Stimulated activated naive CD8-positive, alpha-beta T cell treated with anti-CD3 and anti-CD28 coated beads, Interleukin-15, Interleukin-2, amounts not matched to agents 100 ng/mL and 50 ng/mL, for 24 hours (primary cell): Measurements from ENCODE around the gene LENG9.
"Not testable (repeated sequence)": the region's sequence is repeated elsewhere in the genome, so short reads cannot be mapped to it uniquely, and the experiment has no call there.

Experiments
- H3K27ac Mint-ChIP-seq: one replicate; pipeline ENCODE4 v1.8.0; 2021; ENCODE audit warnings: mild to moderate bottlenecking, mixed read lengths
- H3K27me3 Mint-ChIP-seq: one replicate; pipeline ENCODE4 v1.8.0; 2021; ENCODE audit warnings: mixed read lengths
- H3K36me3 Mint-ChIP-seq: one replicate; pipeline ENCODE4 v1.8.0; 2021; ENCODE audit warnings: low read depth, mixed read lengths
- H3K4me1 Mint-ChIP-seq: one replicate; pipeline ENCODE4 v1.8.0; 2021; ENCODE audit warnings: low read depth, mixed read lengths
- H3K4me3 Mint-ChIP-seq: one replicate; pipeline ENCODE4 v1.8.0; 2021; ENCODE audit warnings: mild to moderate bottlenecking, mixed read lengths
- H3K9me3 Mint-ChIP-seq: one replicate; pipeline ENCODE4 v1.8.0; 2021; ENCODE audit warnings: mixed read lengths

Gene LENG9

GRCh38 chr19:54463531-54464043, at the start of gene LENG9:
TSS of gene LENG9 (minus strand) at chr19:54463778. CDS start at chr19:54463526, 252 bp downstream.
- Mint-ChIP-seq H3K9me3 (no peaks in the 10 kb centered on the region), H3K27me3 (peaks cover 13% of the 10 kb centered on the region), H3K27ac (peak within 1 kb of the TSS; percentile 95), H3K4me1 (peaks cover 32% of the 10 kb centered on the region), H3K4me3 (peak within 1 kb of the TSS; percentile 86), H3K36me3 (peaks cover 21% of the 10 kb centered on the region)

- H3K4me3 Mint-ChIP-seq, H3K9me3 Mint-ChIP-seq, H3K27ac Mint-ChIP-seq, H3K36me3 Mint-ChIP-seq: not testable (repeated sequence)
- Mint-ChIP-seq H3K4me1 (peaks cover 15% of the 10 kb centered on the region), H3K27me3 (peaks cover 35% of the 10 kb centered on the region)
Measured at GRCh38 chr19:54509200-54509940, 45.8 kb upstream of the LENG9 start.

GRCh38 chr19:54508487-54508886, 44.9 kb upstream of the LENG9 start:
- H3K4me3 Mint-ChIP-seq, H3K9me3 Mint-ChIP-seq, H3K36me3 Mint-ChIP-seq, H3K27ac Mint-ChIP-seq: not testable (repeated sequence)
- peaks cover 31% of the 10 kb centered on the region for H3K27me3 Mint-ChIP-seq
- H3K4me1 Mint-ChIP-seq = peaks cover 15% of the 10 kb centered on the region

GRCh38 chr19:54507824-54508223, 44.2 kb upstream of the LENG9 start:
- Mint-ChIP-seq H3K9me3 (no peaks in the 10 kb centered on the region), H3K27ac (no peak overlapping the region), H3K36me3 (no peaks in the 10 kb centered on the region), H3K27me3 (peaks cover 27% of the 10 kb centered on the region), H3K4me1 (peaks cover 15% of the 10 kb centered on the region), H3K4me3 (no peak overlapping the region)

- H3K4me3 Mint-ChIP-seq = not testable (repeated sequence)
- Mint-ChIP-seq H3K27me3 (peaks cover 28% of the 10 kb centered on the region), H3K4me1 (peaks cover 22% of the 10 kb centered on the region)
Measured at GRCh38 chr19:54507038-54507717, 43.6 kb upstream of the LENG9 start.

GRCh38 chr19:54506079-54506478, 42.5 kb upstream of the LENG9 start:
- Mint-ChIP-seq H3K4me3 (no peak overlapping the region), H3K27me3 (peaks cover 30% of the 10 kb centered on the region), H3K27ac (no peak overlapping the region)

More at GRCh38 chr19:54507038-54507717, 43.6 kb upstream of the LENG9 start:
- not testable (repeated sequence) for H3K9me3 Mint-ChIP-seq, H3K36me3 Mint-ChIP-seq, H3K27ac Mint-ChIP-seq

GRCh38 chr19:54505542-54505941, 42.0 kb upstream of the LENG9 start:
- not testable (repeated sequence) for H3K36me3 Mint-ChIP-seq, H3K9me3 Mint-ChIP-seq, H3K27ac Mint-ChIP-seq, H3K4me3 Mint-ChIP-seq
- Mint-ChIP-seq H3K27me3 (peaks cover 35% of the 10 kb centered on the region), H3K4me1 (peaks cover 23% of the 10 kb centered on the region)

More at GRCh38 chr19:54506079-54506478, 42.5 kb upstream of the LENG9 start:
- peaks cover 23% of the 10 kb centered on the region for H3K4me1 Mint-ChIP-seq
- no peaks in the 10 kb centered on the region for H3K9me3 Mint-ChIP-seq
- H3K36me3 Mint-ChIP-seq = no peaks in the 10 kb centered on the region

GRCh38 chr19:54502518-54503048, 39.0 kb upstream of the LENG9 start, which contains the start of gene LAIR2:
TSS of gene LAIR2 (plus strand) at chr19:54502831. CDS start at chr19:54502919, 88 bp downstream.
- no peak within 1 kb of the TSS for H3K4me3 Mint-ChIP-seq
- peaks cover 42% of the 10 kb centered on the region for H3K27me3 Mint-ChIP-seq
- H3K27ac Mint-ChIP-seq = peak within 1 kb of the TSS; percentile 63
- H3K4me1 Mint-ChIP-seq = peaks cover 34% of the 10 kb centered on the region
- H3K9me3 Mint-ChIP-seq = no peaks in the 10 kb centered on the region
- H3K36me3 Mint-ChIP-seq = no peaks in the 10 kb centered on the region

- peaks cover 38% of the 10 kb centered on the region for H3K27me3 Mint-ChIP-seq
- H3K27ac Mint-ChIP-seq, H3K9me3 Mint-ChIP-seq, H3K36me3 Mint-ChIP-seq, H3K4me3 Mint-ChIP-seq: not testable (repeated sequence)
- peaks cover 24% of the 10 kb centered on the region for H3K4me1 Mint-ChIP-seq
Measured at GRCh38 chr19:54498451-54498772, 34.8 kb upstream of the LENG9 start.

GRCh38 chr19:54497747-54498450, 34.3 kb upstream of the LENG9 start:
- not testable (repeated sequence) for H3K36me3 Mint-ChIP-seq, H3K9me3 Mint-ChIP-seq, H3K4me3 Mint-ChIP-seq, H3K27ac Mint-ChIP-seq
- Mint-ChIP-seq H3K27me3 (peaks cover 42% of the 10 kb centered on the region), H3K4me1 (peaks cover 24% of the 10 kb centered on the region)

GRCh38 chr19:54495284-54495683, 31.7 kb upstream of the LENG9 start:
- Mint-ChIP-seq H3K27me3 (peaks cover 35% of the 10 kb centered on the region), H3K4me1 (peaks cover 17% of the 10 kb centered on the region)
- H3K27ac Mint-ChIP-seq, H3K36me3 Mint-ChIP-seq, H3K9me3 Mint-ChIP-seq, H3K4me3 Mint-ChIP-seq: not testable (repeated sequence)

GRCh38 chr19:54493967-54494585, 30.5 kb upstream of the LENG9 start:
- H3K4me1 Mint-ChIP-seq = peaks cover 14% of the 10 kb centered on the region
- no peaks in the 10 kb centered on the region for H3K36me3 Mint-ChIP-seq
- H3K27ac Mint-ChIP-seq = no peak overlapping the region
- no peaks in the 10 kb centered on the region for H3K9me3 Mint-ChIP-seq
- H3K4me3 Mint-ChIP-seq = no peak overlapping the region
- H3K27me3 Mint-ChIP-seq = peaks cover 28% of the 10 kb centered on the region

- H3K27ac Mint-ChIP-seq, H3K4me3 Mint-ChIP-seq, H3K4me1 Mint-ChIP-seq, H3K36me3 Mint-ChIP-seq, H3K9me3 Mint-ChIP-seq: not testable (repeated sequence)
- peaks cover 27% of the 10 kb centered on the region for H3K27me3 Mint-ChIP-seq
Measured at GRCh38 chr19:54493056-54493455, 29.5 kb upstream of the LENG9 start.

GRCh38 chr19:54492568-54492967, 29.0 kb upstream of the LENG9 start:
- Mint-ChIP-seq H3K36me3 (no peaks in the 10 kb centered on the region), H3K27me3 (peaks cover 27% of the 10 kb centered on the region), H3K9me3 (no peaks in the 10 kb centered on the region), H3K4me3 (no peak overlapping the region), H3K27ac (no peak overlapping the region), H3K4me1 (peaks cover 2% of the 10 kb centered on the region)
